HS-5 (cell line): ENCODE data around the gene MACROD1.
"Not testable (repeated sequence)": the region's sequence is repeated elsewhere in the genome, so short reads cannot be mapped to it uniquely, and the experiment has no call there.

Experiments used
- DNase-seq: peaks from one replicate; pipeline ENCODE4 v3.0.0-alpha.2; 2012; ENCODE audit warnings: low read depth

The MACROD1 gene

DNA sequence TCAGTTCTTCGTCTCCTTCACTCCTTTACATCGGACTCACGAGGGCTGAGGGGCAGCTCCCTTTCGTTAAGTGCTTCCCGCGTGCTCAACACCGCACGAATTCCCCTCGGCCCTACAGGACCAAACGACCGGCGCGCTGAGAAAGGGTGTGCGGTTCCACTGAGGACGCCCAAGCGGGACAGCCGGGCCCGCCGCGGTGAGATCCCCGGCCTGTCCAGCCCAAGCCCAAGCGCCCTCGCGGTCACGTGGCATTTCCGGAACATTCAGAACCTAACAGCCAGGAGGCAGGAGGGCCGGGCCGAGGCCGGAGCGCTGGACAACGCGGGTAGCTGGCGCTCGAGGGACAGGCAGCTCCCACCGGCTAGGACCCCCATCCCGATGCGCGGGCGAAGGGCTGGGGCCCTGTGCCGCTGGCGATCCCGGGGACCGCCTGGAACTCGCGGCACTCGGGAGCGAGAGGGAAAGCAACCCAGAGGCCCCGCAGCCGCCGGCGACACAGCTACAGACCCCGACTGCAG lies 19.3 kb upstream of the MACROD1 start:
- DNase-seq: peak; percentile 59

DNA sequence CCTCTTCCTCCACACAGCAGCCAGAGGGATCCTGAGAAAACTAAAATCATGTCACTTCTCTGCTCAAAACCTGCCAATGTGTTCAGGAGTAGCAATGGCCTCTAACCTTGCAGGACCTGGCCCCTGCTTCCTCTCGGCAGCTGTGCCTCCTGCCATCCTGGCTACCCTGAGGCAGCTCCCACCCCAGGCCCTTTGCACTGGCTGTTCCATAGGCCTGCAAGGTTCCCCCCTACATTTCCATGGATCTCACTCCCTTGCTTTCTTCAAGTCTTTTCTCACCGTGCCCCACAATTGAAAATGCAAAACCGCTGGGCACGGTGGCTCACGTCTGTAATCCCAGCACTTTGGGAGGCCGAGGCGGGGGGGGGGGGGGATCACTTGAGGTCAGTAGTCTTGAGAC lies 18.0 kb upstream of the MACROD1 start:
- no peak for DNase-seq

DNA sequence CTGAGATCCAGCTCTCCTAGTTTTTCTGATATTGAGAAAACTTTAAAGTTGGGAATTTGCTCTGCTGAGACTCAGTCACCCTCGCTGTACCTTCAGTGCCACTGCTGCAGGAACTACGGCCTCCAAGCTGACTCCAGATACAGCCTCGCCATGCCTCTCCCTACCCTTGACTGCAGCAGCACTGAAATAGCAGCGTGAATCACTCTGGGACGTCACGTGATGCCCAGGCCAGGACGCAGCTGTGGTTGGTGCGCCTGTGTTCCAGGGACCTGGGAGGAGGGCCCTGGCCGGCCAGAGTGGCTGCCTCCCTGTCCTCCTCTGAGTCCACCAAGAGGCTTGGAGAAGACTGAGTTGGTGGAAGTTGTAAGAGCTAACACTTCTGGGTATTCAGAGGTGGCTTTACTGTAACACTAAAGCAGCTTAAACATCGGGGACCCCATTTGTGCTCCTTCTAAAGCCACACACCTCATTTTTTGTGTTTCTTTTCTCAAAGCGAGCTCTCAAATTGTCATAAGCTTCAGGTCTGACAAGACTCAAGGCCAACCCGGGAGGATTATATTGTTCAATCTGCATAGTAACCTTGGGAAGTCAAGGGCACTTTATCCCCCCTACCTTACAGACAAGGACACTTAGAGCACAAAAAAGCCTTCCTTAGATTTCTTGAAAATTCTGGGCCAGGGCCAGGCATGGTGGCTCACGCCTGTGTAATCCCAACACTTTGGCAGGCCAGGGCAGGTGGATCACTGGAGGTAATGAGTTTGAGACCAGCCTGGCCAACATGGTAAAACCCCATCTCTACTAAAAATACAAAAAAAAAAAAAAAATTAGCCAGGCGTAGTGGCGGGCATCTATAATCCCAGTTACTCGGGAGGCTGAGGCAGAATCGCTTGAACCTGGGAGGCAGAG lies 15.8 kb upstream of the MACROD1 start:
- DNase-seq: peak; percentile 60

DNA sequence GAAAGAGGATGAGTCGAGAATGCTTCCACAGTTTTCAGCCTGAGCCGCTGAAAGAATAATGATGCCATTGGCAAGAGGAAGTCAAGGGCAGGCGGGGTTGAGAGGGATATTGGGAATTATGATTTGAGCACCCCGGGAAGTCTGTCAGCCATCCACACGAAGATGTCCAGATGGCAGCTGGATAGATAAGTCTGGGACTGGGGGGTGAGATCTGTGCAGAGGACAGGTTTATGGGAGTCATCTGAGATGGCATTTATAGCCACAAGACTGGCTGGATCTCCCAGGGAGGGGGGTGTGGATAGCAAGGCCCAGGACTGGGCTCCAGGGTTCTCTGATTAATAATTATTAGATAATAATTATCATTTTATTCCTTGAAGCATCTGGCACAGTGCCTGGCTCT lies 15.0 kb upstream of the MACROD1 start:
- no peak for DNase-seq

DNA sequence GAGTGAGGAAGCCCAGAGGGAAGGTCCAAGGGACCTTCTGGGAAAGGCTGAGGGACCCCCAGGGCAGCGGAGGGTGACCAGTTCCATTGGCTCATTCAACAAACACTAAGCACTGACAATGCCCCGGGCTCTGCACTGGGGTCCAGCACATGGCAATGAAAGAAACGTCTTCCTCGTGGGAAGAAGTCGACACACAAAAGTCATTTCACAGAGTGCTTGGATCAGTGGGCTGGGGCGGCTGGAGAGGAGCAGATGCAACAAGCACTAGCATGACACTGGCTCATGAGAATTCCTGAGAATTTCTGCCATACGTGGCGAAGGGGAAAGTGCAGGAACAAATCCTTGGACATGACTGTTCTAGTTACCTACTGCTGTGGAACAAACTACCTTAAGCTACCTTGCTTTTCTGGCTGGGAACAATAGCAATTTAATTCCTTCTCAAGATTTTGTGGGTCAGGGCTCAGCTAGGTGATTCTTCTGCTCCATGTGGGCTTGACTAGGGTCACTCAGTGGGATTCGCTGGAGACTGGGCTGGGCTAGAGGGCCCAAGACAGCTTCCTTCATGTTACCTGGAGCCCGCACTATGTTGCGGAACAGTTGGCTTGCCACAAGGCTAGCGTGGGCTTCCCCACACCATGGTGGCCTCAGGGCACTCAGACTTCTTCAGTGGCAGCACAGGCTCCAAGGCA lies 13.2 kb upstream of the MACROD1 start:
- no peak for DNase-seq

DNA sequence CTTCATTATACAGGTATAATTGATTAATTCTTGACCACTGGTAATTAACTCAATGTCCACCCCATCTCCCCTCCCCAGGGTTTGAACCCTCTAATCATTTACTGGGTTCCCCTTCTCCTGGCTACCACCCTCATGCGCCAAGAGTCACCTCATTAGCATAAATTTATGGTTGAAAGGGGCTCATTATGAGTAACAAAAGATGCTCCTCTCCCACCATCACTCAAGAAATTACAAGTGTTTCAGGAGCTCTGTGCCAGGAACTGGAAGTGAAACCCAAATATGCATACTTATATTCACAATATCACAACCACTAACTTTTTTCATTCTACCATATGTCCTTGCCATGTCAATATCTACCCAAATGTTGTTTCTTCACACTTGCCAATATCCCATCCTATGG lies 12.3 kb upstream of the MACROD1 start:
- no peak for DNase-seq

DNA sequence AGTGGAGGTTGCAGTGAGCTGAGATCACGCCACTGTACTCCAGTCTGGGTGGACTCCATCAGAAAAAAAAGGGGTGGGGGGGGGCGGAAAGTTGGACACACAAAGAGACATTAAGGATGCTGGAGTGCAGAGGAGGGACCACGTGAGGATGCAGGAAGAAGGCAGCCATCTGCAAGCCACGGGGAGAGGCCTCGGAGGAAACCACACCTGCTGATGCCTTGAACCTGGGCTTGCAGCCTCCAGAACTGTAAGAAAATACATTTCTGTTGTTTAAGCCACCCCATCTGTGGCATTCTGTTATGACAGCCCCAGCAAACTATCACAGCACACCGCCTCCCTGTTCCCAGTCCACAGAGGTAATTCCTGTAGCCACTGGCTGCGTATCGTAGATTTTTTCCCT lies 10.8 kb upstream of the MACROD1 start:
- DNase-seq: no peak

DNA sequence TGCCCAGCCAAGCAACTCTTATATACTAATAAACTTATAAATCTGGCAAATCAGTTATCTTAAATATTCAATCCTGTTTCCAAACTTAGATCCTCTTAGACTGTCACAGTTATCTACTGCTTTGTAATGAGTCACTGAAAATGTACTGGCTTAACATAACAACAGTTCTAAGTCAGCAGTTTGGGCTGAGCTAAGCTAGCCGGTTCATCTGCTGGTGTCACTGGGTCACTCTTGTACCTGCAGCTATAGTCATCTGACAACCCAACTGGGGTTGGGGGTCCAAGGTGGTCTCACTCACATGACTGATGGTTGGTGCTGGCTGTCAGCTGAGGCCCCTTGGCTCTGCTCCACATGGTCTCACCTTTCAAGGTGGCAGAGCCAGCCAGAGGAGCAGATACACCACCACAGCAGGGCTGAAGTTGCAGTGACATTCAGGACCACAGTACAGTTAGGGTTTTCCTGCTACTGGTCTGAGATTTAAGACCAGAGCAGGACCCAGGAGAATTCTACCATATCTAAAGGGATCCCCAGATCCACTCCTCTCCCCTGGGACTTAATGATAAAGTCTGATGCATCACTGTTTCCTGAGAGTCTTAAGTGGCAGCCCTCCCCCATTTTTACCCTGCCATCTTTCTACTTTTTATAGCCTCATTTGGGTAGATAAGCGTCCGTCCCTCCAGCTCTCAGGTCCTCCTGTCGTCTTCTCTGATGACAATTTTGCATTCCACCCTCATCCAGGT lies 7.9 kb upstream of the MACROD1 start:
- no peak for DNase-seq

DNA sequence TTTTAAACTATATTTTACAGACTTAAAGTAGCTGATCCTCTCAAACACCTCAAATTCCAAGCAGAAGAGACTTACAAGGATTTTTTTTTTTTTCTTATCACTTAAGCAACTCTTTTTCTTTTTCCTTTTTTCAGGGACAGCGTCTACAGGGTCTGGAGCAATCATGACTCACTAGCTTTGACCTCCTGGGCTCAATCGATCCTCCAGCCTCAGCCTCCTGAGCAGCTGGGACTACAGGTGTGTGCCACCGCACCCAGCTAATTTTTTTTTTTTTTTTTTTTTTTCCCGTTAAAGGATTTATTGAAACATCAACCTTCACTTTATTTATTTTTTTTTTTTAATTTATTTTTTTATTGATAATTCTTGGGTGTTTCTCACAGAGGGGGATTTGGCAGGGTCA lies 4.5 kb upstream of the MACROD1 start:
- no peak for DNase-seq

DNA sequence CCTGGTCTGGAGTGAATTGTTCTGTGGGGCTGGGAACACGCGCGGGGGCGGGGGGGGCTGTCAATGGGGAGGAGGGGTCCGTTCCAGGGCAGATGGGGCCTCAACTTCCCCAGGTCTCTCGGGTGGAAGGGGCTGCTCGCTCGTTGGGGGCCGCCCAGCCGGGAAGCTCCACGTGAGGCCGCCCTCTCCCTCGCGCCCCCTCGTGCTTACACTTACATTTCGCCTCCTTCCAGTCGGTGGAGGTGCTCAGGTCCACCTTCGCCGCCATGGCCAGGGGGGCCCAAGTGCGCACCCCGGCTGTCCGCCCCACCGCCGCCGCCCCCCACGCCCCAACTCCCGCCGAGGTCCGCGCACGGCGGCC lies 452 bp downstream of the MACROD1 start:
- DNase-seq: no peak

DNA sequence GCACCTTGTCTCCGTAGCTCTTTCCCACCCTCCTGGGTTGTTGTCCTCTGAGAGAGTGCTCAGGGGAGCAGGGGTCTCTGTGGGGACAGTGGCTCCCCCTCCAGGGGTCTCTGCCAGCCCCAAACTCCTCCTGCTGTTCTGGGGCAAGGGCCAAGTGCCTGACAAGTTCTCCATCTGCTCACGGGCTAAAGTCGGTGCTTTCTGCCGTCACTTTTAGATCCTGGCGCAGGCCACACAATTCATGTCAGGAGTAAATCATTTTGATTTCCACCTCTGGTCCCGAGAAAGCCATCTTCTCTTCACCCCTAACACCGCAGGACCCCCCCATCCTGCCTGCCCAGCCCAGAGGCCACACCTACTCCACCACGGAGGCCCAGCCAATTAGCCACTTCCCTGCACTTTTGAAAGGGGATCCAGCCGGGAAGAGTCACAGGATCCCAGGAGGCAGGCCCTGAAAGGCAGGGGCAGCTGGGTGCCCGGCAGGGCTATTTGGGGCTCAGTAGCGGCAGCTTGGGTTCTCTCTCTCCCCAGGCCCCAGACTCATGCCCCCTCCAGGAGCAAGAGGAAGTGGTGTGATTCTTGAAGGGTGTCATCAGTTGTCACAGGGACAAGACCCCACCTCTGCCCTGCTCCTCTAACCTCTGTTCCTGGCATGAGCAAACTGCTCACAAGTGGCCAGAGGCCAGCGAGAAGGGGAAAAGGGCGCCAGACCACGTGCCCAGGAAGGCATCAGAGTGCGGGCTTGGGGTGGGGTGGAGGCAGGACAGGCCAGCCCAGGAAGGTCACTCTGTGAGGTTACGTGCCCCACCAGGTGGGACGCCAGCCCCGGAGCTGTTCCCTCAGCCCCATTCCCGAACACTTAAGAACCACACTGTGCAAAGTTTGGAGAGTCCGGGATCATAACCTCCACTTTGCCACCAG lies 1.3 kb downstream of the MACROD1 start:
- DNase-seq: no peak

DNA sequence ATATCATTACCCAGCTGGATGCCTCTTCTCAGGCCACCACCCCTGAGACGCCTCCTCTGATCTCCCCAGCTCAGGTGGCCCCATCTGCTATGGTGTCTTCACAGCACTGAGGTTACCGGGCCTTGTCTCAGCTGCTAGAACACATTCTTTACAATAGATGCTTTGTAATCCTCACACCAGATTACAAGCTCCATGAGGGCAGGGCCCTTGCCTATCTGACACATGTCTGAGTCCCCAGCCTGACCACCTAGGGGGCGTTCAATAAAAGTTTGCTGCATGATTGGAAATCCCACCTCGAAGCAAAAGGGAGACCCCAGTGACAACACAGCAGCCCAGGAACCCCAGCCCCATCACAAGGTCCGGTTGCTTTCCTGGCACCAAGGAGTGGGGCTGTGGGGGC lies 2.0 kb downstream of the MACROD1 start:
- no peak for DNase-seq

DNA sequence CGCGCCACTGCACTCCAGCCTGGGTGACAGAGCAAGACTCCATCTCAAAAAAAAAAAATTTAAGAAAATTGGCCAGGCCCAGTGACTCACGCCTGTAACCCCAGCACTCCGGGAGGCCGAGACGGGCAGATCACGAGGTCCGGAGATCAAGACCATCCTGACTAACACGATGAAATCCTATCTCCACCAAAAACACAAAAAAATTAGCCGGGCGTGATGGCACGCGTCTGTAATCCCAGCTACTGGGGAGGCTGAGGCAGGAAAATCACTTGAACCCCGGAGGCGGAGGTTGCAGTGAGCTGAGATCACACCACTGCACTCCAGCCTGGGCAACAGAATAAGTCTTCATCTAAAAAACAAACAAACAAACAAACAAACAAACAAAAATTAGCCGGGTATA lies 3.1 kb downstream of the MACROD1 start:
- DNase-seq: not testable (repeated sequence)

DNA sequence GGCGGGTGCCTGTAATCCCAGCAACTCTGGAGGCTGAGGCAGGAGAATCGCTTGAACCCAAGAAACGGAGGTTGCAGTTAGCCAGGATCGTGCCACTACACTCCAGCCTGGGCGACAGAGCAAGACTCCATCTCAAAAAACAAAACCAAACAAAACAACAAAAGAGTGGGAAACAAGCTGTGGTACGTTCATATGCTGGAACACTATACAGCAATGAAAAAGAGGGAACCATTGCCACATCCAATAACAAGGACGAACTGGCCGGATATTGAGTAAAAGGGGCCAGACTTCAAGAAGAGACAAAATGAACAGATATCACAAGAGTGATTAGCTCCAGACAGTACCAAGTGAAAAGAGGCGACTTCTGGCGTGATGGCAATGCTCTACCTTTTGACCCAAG lies 4.9 kb downstream of the MACROD1 start:
- no peak for DNase-seq

DNA sequence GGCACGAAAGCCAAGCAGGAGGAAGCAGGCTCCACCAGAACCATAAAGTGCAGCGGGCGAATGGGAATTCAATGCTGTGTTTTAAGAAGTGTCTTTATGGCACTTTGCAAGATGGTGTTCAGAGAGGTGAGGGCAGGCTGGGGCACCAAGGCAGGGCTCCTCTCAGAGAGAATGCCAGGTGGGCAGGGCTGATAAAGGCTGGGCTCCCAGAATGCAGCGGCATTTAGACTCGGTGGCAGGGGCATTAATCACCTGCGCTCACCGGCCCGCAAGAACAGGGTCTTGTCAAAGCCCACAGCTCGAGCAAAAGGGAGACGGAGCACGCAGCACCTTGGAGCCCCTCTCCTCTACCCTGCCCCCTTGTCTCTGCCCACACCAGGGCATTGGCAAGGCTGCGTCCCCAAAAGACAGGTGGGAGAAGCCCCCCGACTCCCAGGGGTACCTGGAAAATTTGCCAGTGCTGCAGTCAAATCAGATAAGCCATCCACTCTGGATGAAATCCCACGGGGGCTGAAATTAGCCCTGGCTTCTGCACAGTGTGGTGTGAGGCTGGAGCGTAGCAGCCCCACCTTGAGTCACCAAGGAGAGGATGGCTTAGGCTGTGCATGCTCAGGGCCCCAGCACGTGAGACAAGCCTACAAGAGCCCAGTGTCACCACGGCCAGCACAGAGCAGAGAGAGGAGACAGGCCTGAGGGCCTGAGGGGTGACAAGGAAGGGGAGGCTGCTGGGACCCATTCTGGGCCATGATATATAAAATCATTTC lies 8.1 kb downstream of the MACROD1 start:
- DNase-seq: no peak

DNA sequence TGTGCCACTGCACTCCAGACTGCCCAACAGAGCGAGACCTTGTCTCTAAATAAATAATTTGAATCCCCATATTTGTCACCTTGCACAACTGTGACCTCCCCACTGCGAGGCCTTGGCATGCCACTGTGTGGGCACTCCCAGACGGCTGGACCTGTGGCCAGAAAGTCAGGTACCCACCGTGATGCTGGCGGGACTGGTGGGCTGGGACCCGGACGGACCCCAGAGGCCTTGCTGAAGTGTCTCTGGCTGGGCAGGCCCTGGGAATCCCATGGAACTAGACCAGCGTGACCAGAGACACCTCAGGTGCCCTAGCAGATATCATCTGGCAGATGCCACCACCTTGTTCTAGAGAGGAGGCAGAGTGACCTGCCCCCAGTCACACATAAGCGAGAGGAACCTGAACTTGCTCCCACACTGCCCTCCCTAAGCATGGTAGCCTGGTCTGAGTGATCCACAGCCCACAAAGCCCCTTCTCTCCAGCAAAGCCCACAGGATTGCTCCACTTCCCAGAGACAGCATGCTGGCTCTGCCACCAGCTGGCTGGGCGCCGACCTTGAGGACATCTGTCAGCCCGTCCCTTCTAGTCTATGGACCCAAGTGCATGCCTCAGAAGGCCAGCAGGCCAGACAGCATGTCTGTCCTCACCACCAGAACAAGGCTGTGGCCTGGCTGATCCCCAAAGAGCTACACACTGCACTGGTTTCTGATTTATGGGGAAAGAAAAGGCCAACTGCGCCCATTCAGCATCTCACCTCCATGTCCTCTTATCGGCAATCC lies 9.5 kb downstream of the MACROD1 start:
- DNase-seq: no peak

DNA sequence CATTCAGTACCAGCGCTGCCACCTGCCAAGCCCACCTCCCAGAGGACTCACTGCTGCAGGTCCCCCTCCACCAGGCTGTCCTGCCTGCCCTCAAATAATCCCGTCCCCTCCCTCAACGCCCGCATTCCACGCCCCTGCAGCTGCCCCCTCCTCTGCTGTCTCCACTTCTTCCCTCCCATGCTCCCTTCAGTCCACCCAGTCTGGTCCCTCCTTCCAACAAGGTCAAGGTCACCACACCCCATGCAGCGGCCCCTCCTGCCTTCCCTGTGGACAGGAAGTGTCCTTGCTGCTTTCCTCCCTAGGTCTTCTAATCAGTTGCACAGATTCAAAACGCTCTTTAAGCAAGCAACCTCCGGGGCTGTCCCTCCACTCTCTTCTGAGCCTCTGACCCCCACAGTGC lies 12.1 kb downstream of the MACROD1 start:
- DNase-seq: no peak

DNA sequence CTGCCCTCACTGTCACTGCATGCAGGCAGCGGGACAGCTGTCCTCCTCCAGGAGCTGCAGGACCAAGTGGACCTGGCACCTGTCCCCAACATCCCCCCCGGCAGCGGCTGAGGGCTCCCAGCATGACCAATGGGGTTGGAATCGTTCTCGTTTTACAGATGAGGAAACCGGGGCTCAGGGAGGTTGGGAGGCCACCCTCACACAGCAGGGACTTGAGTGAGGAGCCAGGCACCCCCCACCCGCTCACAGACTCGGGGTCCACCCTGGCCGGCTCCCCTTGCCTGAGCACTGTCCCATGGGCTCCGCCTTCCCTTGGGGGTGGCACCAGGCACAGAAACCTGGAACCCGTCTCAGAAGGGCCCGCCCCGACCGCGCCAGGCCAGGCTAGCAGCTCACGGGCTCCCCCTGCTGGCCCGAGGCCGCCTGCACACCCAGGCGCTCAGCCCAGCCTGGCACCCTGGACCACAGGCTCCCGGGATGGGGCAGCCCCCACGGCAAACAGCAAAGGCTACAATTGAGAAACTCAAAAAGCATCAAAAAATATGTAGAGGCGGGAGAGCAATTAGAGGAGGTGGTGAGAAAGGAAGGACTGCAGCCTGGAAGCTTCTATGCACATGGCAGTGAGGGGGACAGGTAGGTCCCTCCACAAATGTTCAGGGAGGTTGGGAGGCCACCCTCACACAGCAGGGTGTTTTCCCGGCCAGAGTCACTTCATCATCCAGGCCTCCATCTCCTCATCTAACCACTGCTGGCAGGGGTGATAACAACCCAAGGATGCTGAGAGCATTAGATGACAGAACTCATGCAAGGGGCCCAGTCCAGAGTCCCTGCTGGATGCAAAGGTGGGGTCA lies 12.8 kb downstream of the MACROD1 start:
- DNase-seq: no peak

DNA sequence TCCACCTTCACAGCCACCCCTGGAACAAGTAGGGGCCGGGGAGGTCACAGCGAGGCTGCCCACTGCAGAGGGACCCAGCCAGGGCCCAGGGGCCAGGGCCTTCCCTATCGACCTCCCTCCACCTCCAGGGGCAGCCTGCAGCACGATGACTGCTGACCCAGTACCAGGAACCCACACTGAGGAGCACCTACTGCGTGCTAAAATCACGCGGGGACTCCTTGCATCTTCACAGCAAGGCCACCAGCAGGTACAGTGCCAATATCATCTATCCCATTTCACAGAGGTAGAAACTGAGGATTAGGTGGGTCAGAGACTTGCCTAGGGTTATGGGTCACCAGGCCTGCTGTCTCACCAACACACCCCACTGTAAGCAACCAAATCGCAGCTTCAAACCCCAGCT lies 14.6 kb downstream of the MACROD1 start:
- no peak for DNase-seq
